IMR-90 (cell line): Measurements from ENCODE around the gene NCSTN. TPM values are rescaled to one million over a fixed set of nuclear protein-coding genes. Genes with fewer than 3 reads are reported as not detected.

Experiments used
- ATAC-seq: fragments of 200-7000 bp; cut with Tn5 transposase; 2 replicates; pipeline ENCODE4 v1.9.1; 2020; ENCODE audit warnings: low read depth, mild to moderate bottlenecking, moderate library complexity
- BruUV-seq: library from RNA; stranded (reverse); fragments of 400-500 nt; replicated peaks from 2 replicates; lab custom pipeline; 2021; lab: Mats Ljungman, UMichigan
- CTCF ChIA-PET: fragments of 300-600 bp; formaldehyde crosslinking; extraction: SDS; loops from one replicate; lab custom pipeline; 2021; ENCODE audit warnings: antibody characterized with exemption; lab: Yijun Ruan, JAX
- POLR2A ChIA-PET: fragments of 300-600 bp; sonication (Branson Sonifier 250); formaldehyde crosslinking; loops from one replicate; lab custom pipeline; 2022; ENCODE audit warnings: antibody characterized with exemption; ENCODE audit not compliant: unreplicated experiment; lab: Charles Lee
- DNase-seq: peaks from one replicate; pipeline ENCODE4 v3.0.0; 2013
- H2AFZ ChIP-seq: replicated peaks from 2 replicates; pipeline ENCODE3; 2013; ENCODE audit warnings: low read length, mild to moderate bottlenecking; ENCODE audit not compliant: poor library complexity
- H2AK5ac ChIP-seq: 2 replicates; pipeline ENCODE4 v1.6.1; 2013; ENCODE audit warnings: low read depth, low read length, inconsistent platforms
- H2AK9ac ChIP-seq: replicated peaks from 2 replicates; pipeline ENCODE3; 2013; ENCODE audit warnings: mild to moderate bottlenecking, low read depth, low read length, moderate library complexity; ENCODE audit not compliant: poor library complexity
- H2BK120ac ChIP-seq: 2 replicates; pipeline ENCODE4 v1.6.1; 2013; ENCODE audit warnings: low read depth, low read length, inconsistent platforms
- H2BK15ac ChIP-seq: 3 replicates; pipeline ENCODE4 v1.6.1; 2013; ENCODE audit warnings: low read depth, low read length, inconsistent platforms
- H2BK20ac ChIP-seq: 2 replicates; pipeline ENCODE4 v1.6.1; 2013; ENCODE audit warnings: low read depth, mild to moderate bottlenecking, inconsistent platforms, low read length, moderate library complexity
- H2BK5ac ChIP-seq: 2 replicates; pipeline ENCODE4 v1.6.1; 2013; ENCODE audit warnings: mild to moderate bottlenecking, low read depth, low read length, inconsistent platforms; ENCODE audit not compliant: poor library complexity, severe bottlenecking
- H3K14ac ChIP-seq: replicated peaks from 2 replicates; pipeline ENCODE4 v1.6.1; 2013; ENCODE audit warnings: low read depth, low read length, inconsistent platforms
- H3K18ac ChIP-seq: 2 replicates; pipeline ENCODE4 v1.6.1; 2013; ENCODE audit warnings: low read depth, low read length, control low read depth
- H3K23ac ChIP-seq: 2 replicates; pipeline ENCODE4 v1.6.1; 2013; ENCODE audit warnings: low read depth, low read length, inconsistent platforms
- H3K27ac ChIP-seq: 2 replicates; pipeline ENCODE4 v1.5.1; 2013; ENCODE audit warnings: mild to moderate bottlenecking, control low read depth, low read length; ENCODE audit not compliant: insufficient read depth
- H3K27me3 ChIP-seq: 2 replicates; pipeline ENCODE4 v1.6.1; 2013; ENCODE audit warnings: low read length; ENCODE audit not compliant: control insufficient read depth, insufficient read depth
- H3K36me3 ChIP-seq: 2 replicates; pipeline ENCODE4 v1.6.1; 2013; ENCODE audit warnings: low read length, mixed read lengths; ENCODE audit not compliant: control insufficient read depth, insufficient read depth
- H3K4ac ChIP-seq: 2 replicates; pipeline ENCODE4 v1.6.1; 2013; ENCODE audit warnings: low read depth, low read length, inconsistent platforms
- H3K4me1 ChIP-seq: 2 replicates; pipeline ENCODE4 v1.6.1; 2013; ENCODE audit warnings: low read length, mixed read lengths; ENCODE audit not compliant: control insufficient read depth, insufficient read depth
- H3K4me2 ChIP-seq: 2 replicates; pipeline ENCODE4 v1.6.1; 2013; ENCODE audit warnings: low read depth, mild to moderate bottlenecking, control low read depth, low read length, moderate library complexity
- H3K4me3 ChIP-seq: 2 replicates; pipeline ENCODE4 v1.5.1; 2013; ENCODE audit warnings: low read depth, mild to moderate bottlenecking, control low read depth, low read length, moderate library complexity; ENCODE audit not compliant: insufficient read depth
- H3K56ac ChIP-seq: 2 replicates; pipeline ENCODE4 v1.6.1; 2013; ENCODE audit warnings: low read length, inconsistent platforms; ENCODE audit not compliant: insufficient read depth; ENCODE audit errors: extremely low read depth
- H3K79me1 ChIP-seq, 2 experiments: 2 replicates each; pipeline ENCODE4 v1.6.1; 2013; ENCODE audit warnings: low read length in 2 of 2, inconsistent platforms in 1 of 2, low read depth in 1 of 2
- H3K9ac ChIP-seq: 2 replicates; pipeline ENCODE4 v1.6.1; 2013; ENCODE audit warnings: low read depth, low read length, control low read depth
- H3K9me1 ChIP-seq: 2 replicates; pipeline ENCODE4 v1.6.1; 2013; ENCODE audit warnings: low read length, inconsistent platforms; ENCODE audit not compliant: insufficient read depth
- H3K9me3 ChIP-seq: 2 replicates; pipeline ENCODE4 v1.6.1; 2013; ENCODE audit warnings: low read length; ENCODE audit not compliant: control insufficient read depth, insufficient read depth
- H4K20me1 ChIP-seq: 2 replicates; pipeline ENCODE4 v1.6.1; 2013; ENCODE audit warnings: low read length, inconsistent platforms; ENCODE audit not compliant: insufficient read depth
- H4K5ac ChIP-seq: 2 replicates; pipeline ENCODE4 v1.6.1; 2013; ENCODE audit warnings: mild to moderate bottlenecking, low read depth, low read length, control low read depth
- H4K8ac ChIP-seq, 2 experiments: 2 replicates each; pipeline ENCODE4 v1.6.1; 2013; ENCODE audit warnings: low read depth in 2 of 2, low read length in 2 of 2, control low read depth in 1 of 2, inconsistent platforms in 1 of 2
- H4K91ac ChIP-seq: 2 replicates; pipeline ENCODE4 v1.6.1; 2013; ENCODE audit warnings: low read depth, low read length, inconsistent platforms; ENCODE audit not compliant: insufficient read depth
- CEBPB ChIP-seq: IDR thresholded peaks from 2 replicates; pipeline ENCODE4 v1.6.1; 2012; ENCODE audit warnings: low read depth, low read length, improper control_type of control experiment
- NFE2L2 ChIP-seq: fragments of 150-350 bp; IDR thresholded peaks from 2 replicates; pipeline ENCODE4 v1.6.1; 2016; ENCODE audit warnings: low read depth, mild to moderate bottlenecking, low read length
- SMC3 ChIP-seq: fragments of 150-350 bp; IDR thresholded peaks from 2 replicates; pipeline ENCODE4 v1.6.1; 2016; ENCODE audit warnings: low read depth, mild to moderate bottlenecking, antibody characterized with exemption, low read length, moderate library complexity
- WGBS, 2 experiments: methylation state at CpG; one replicate each; pipeline versions ENCODE4 v1.1.5 to v1.1.7; 2013; ENCODE audit warnings: missing lambda C conversion rate in 2 of 2; ENCODE audit not compliant: insufficient read length in 1 of 2; ENCODE audit errors: extremely low coverage in 2 of 2; 5-methylcytosine and 5-hydroxymethylcytosine counted together
- dilution Hi-C: fragments of 300-500 bp; cut with HindIII; formaldehyde crosslinking; loops from one replicate; pipeline ENCODE4 v1.14.3; 2018; ENCODE audit warnings: low sequenced_read_pairs; ENCODE audit not compliant: unreplicated experiment
- in situ Hi-C: fragments of 300-500 bp; cut with MboI; formaldehyde crosslinking; loops from 3 replicates; pipeline ENCODE4 v1.14.3; 2019; ENCODE audit warnings: low sequenced_read_pairs, inconsistent platforms, mixed read lengths
- intact Hi-C: fragments of 100-400 bp; cut with micrococcal nuclease; formaldehyde crosslinking; loops from 2 replicates; pipeline ENCODE4 v1.10.0; 2022
- polyA plus RNA-seq, 3 experiments: library from polyadenylated mRNA; depleted of rRNA; stranded (reverse); fragments of >200 nt; gene quantifications; 2 replicates each; pipeline ENCODE4 v1.2.3, GENCODE V29; 2012; ENCODE audit warnings: low replicate concordance in 1 of 3
- total RNA-seq: library from RNA; depleted of rRNA; stranded (reverse); fragments of >200 nt; gene quantifications from 2 replicates; pipeline ENCODE4 v1.2.3, GENCODE V29; 2012

NCSTN gene
- total and polyA plus RNA-seq, 2 of the 4 experiments (the other 2 are of a cell fraction): 60.2 to 182 TPM

- H3K79me1 ChIP-seq: no peaks in the 10 kb centered on the region
- peak overlapping the region; percentile 40 to 76 for H4K8ac ChIP-seq
- H3K27ac ChIP-seq: peak overlapping the region; percentile 60; the same call in 1 of the 2 replicates
- H2BK20ac ChIP-seq: peak overlapping the region; percentile 42; the same call in 1 of the 2 replicates
- dilution Hi-C loops: no loop called here
- H2BK120ac ChIP-seq: peak overlapping the region; percentile 64
- POLR2A ChIA-PET: interaction anchor here (0.6 kb wide), 2 partner anchors 21 to 732 kb away, joined by 3 to 5 read pairs; no protein-coding TSS in a partner anchor
- peaks cover 15% of the 10 kb centered on the region for H3K36me3 ChIP-seq
- H2BK15ac ChIP-seq: no peak overlapping the region; the same call in 2 of the 3 replicates
- no peaks in the 10 kb centered on the region; the same call in 1 of the 2 replicates for H3K9me1 ChIP-seq
- H3K18ac ChIP-seq: no peak overlapping the region; the same call in 1 of the 2 replicates
- peak overlapping the region; percentile 63; the same call in 1 of the 2 replicates for H4K5ac ChIP-seq
- peak overlapping the region; percentile 78 for H3K14ac ChIP-seq
- no peaks in the 10 kb centered on the region; the same call in 1 of the 2 replicates for H4K20me1 ChIP-seq
- H2AFZ ChIP-seq: peak overlapping the region; percentile 33
- no peak overlapping the region for H3K9ac ChIP-seq
- WGBS, 2 experiments: 55% methylated on average over 8 of the region's 9 CpGs; no CpG with 5 or more reads in 1 of the 2 experiments
- H3K4me1 ChIP-seq: peaks cover 2% of the 10 kb centered on the region; the same call in 1 of the 2 replicates
- intact Hi-C loops: no loop called here
- H3K56ac ChIP-seq: no peak overlapping the region
- H2AK5ac ChIP-seq: 0 out of 2 replicates have a peak overlapping the region, but pooled peaks have one; percentile 50
- DNase-seq (no peak), ATAC-seq (no peak; the same call in 1 of the 2 replicates)
- H3K4me3 ChIP-seq: no peak overlapping the region
- BruUV-seq: no TSS peak
- no peaks in the 10 kb centered on the region; the same call in 1 of the 2 replicates for H3K27me3 ChIP-seq
- CTCF ChIA-PET: no interaction called here
- in situ Hi-C loops: no loop called here
- H3K4ac ChIP-seq: peak overlapping the region; percentile 56
- H3K23ac ChIP-seq: no peak overlapping the region
- H2AK9ac ChIP-seq: no peak overlapping the region
- TF ChIP-seq NFE2L2: no peak
- TF ChIP-seq CEBPB: peak; percentile 68
- TF ChIP-seq SMC3: no peak
- no peak overlapping the region for H3K4me2 ChIP-seq
- peak overlapping the region; percentile 22 for H2BK5ac ChIP-seq
- H3K9me3 ChIP-seq: no peaks in the 10 kb centered on the region
- peak overlapping the region; percentile 39 for H4K91ac ChIP-seq
Measured at GRCh38 chr1:160362168-160362957, 19.2 kb downstream of the NCSTN start.
